Measurements from ENCODE around the gene PSMD9. TPM values are rescaled to one million over a fixed set of nuclear protein-coding genes. Genes with fewer than 3 reads are reported as not detected.

PSMD9 gene
- total RNA-seq, 1 experiment from 2014 or later: 62.7 TPM

GRCh38 chr12:121964813-121965643 is 76.4 kb downstream of the PSMD9 start:
- ChIA-PET CTCF (no interaction called here), POLR2A (interaction anchor here (0.6 kb wide), 1 partner anchor 32 kb away, joined by 3 read pairs; no protein-coding TSS in a partner anchor)
- no peak overlapping the region for H3K27ac ChIP-seq (ENCODE audit: low read length)
- BruUV-seq (replicated peaks): no TSS peak
- DNase-seq (ENCODE audit: low read depth, low spot score) (no peak), ATAC-seq (no peak)
- intact Hi-C loops (cut with micrococcal nuclease; ENCODE audit: unreplicated experiment) (no loop called here), in situ Hi-C loops (cut with HindIII; ENCODE audit: low pct_unique_long_range_greater_than_20kb, low sequenced_read_pairs) (loop anchor here (5.0 kb wide), 1 partner anchor 52 kb away; no protein-coding TSS in a partner anchor)
- H3K9me3 ChIP-seq (ENCODE audit: control insufficient read depth, insufficient read depth, low read depth, low read length): no peaks in the 10 kb centered on the region
- H3K4me3 ChIP-seq (ENCODE audit: low read depth in 2 of 2, low read length in 2 of 2): no peak overlapping the region
- no peaks in the 10 kb centered on the region for H3K36me3 ChIP-seq (ENCODE audit: control insufficient read depth, insufficient read depth, low read length)
- no peaks in the 10 kb centered on the region for H3K27me3 ChIP-seq (ENCODE audit: control insufficient read depth, insufficient read depth, low read length)
- TF ChIP-seq POLR2AphosphoS5 (IDR thresholded peaks at IDR 0.05; ENCODE audit: low read depth, low read length): no peak
- TF ChIP-seq, protein P1, sequence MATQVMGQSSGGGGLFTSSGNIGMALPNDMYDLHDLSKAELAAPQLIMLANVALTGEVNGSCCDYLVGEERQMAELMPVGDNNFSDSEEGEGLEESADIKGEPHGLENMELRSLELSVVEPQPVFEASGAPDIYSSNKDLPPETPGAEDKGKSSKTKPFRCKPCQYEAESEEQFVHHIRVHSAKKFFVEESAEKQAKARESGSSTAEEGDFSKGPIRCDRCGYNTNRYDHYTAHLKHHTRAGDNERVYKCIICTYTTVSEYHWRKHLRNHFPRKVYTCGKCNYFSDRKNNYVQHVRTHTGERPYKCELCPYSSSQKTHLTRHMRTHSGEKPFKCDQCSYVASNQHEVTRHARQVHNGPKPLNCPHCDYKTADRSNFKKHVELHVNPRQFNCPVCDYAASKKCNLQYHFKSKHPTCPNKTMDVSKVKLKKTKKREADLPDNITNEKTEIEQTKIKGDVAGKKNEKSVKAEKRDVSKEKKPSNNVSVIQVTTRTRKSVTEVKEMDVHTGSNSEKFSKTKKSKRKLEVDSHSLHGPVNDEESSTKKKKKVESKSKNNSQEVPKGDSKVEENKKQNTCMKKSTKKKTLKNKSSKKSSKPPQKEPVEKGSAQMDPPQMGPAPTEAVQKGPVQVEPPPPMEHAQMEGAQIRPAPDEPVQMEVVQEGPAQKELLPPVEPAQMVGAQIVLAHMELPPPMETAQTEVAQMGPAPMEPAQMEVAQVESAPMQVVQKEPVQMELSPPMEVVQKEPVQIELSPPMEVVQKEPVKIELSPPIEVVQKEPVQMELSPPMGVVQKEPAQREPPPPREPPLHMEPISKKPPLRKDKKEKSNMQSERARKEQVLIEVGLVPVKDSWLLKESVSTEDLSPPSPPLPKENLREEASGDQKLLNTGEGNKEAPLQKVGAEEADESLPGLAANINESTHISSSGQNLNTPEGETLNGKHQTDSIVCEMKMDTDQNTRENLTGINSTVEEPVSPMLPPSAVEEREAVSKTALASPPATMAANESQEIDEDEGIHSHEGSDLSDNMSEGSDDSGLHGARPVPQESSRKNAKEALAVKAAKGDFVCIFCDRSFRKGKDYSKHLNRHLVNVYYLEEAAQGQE (IDR thresholded peaks at IDR 0.05; ENCODE audit: insufficient read depth in 1 of 2, low read depth in 2 of 2, low read length in 1 of 2): no peak
- no peaks in the 10 kb centered on the region for H3K4me1 ChIP-seq (ENCODE audit: control insufficient read depth, insufficient read depth, low read length)

DNA sequence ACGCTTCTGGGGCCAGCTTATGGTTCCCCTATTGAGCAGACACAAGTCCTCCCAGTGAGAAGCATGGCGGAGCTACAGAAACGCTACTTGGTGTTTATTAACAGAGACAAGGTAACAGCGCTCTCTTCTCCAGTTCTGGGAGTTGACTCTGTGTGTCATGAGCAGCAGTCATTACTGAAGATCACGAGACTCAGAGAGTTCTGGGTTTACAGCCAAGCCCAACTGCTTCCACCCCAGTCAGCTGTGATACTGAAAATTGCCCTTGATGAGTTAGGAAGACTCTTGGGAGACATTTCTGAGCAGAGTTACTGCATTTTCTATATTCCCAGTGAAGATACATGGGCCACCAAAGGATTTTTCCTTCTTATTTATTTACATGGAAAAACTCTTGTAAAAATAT is 78.4 kb downstream of the PSMD9 start:
- no peak for DNase-seq (ENCODE audit: low read depth, low spot score)
- in situ Hi-C loops (cut with HindIII; ENCODE audit: low pct_unique_long_range_greater_than_20kb, low sequenced_read_pairs): loop anchor here (5.0 kb wide), 1 partner anchor 50 kb away; no protein-coding TSS in a partner anchor
- CTCF ChIA-PET: interaction anchor here (0.6 to 0.7 kb wide), 2 partner anchors 234 to 258 kb away, joined by 7 to 16 read pairs; no protein-coding TSS in a partner anchor
- H3K36me3 ChIP-seq (ENCODE audit: control insufficient read depth, insufficient read depth, low read length): no peaks in the 10 kb centered on the region
- H3K27ac ChIP-seq (ENCODE audit: low read length): no peak overlapping the region
- H3K27me3 ChIP-seq (ENCODE audit: control insufficient read depth, insufficient read depth, low read length): no peaks in the 10 kb centered on the region
- no peak for ATAC-seq
- intact Hi-C loops (cut with micrococcal nuclease; ENCODE audit: unreplicated experiment): no loop called here
- TF ChIP-seq POLR2AphosphoS5 (IDR thresholded peaks at IDR 0.05; ENCODE audit: low read depth, low read length) (no peak), SIN3A (IDR thresholded peaks at IDR 0.05; ENCODE audit: borderline replicate concordance, insufficient read depth, low read depth, low read length) (no peak), TCF7L2 (IDR thresholded peaks at IDR 0.05; ENCODE audit: low read depth, low read length) (no peak)
- TF ChIP-seq, protein P1 (IDR thresholded peaks at IDR 0.05; ENCODE audit: insufficient read depth in 1 of 2, low read depth in 2 of 2, low read length in 1 of 2): no peak
- TF ChIP-seq, protein P2, sequence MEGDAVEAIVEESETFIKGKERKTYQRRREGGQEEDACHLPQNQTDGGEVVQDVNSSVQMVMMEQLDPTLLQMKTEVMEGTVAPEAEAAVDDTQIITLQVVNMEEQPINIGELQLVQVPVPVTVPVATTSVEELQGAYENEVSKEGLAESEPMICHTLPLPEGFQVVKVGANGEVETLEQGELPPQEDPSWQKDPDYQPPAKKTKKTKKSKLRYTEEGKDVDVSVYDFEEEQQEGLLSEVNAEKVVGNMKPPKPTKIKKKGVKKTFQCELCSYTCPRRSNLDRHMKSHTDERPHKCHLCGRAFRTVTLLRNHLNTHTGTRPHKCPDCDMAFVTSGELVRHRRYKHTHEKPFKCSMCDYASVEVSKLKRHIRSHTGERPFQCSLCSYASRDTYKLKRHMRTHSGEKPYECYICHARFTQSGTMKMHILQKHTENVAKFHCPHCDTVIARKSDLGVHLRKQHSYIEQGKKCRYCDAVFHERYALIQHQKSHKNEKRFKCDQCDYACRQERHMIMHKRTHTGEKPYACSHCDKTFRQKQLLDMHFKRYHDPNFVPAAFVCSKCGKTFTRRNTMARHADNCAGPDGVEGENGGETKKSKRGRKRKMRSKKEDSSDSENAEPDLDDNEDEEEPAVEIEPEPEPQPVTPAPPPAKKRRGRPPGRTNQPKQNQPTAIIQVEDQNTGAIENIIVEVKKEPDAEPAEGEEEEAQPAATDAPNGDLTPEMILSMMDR (IDR thresholded peaks at IDR 0.05): no peak
- POLR2A ChIA-PET: no interaction called here
- H3K4me1 ChIP-seq (ENCODE audit: control insufficient read depth, insufficient read depth, low read length): no peaks in the 10 kb centered on the region
- no peak overlapping the region for H3K4me3 ChIP-seq (ENCODE audit: low read depth in 2 of 2, low read length in 2 of 2)
- H3K9me3 ChIP-seq (ENCODE audit: control insufficient read depth, insufficient read depth, low read depth, low read length): no peaks in the 10 kb centered on the region
- BruUV-seq (replicated peaks): no TSS peak

Other genes with a start within 250 kb of the PSMD9 start
- gene MORN3, start 219.1 kb upstream of the PSMD9 start, total RNA-seq (2021; ENCODE audit: unreplicated experiment): 0.72 TPM
- 22.3 TPM for gene TMEM120B, start 176.0 kb upstream of the PSMD9 start, total RNA-seq (2021; ENCODE audit: unreplicated experiment)
- gene RHOF, start 95.1 kb upstream of the PSMD9 start, total RNA-seq (2021; ENCODE audit: unreplicated experiment): 71.8 TPM
- 31.2 TPM for gene SETD1B, start 84.8 kb upstream of the PSMD9 start, total RNA-seq (2021; ENCODE audit: unreplicated experiment)
- gene HPD, start 29.9 kb upstream of the PSMD9 start, total RNA-seq (2021; ENCODE audit: unreplicated experiment): 0.51 TPM
- 4.2 TPM for gene CFAP251, start 29.8 kb downstream of the PSMD9 start, total RNA-seq (2021; ENCODE audit: unreplicated experiment)
- 14.5 TPM for gene BCL7A, start 133.1 kb downstream of the PSMD9 start, total RNA-seq (2021; ENCODE audit: unreplicated experiment)
- gene MLXIP, start 190.0 kb downstream of the PSMD9 start, total RNA-seq (2021; ENCODE audit: unreplicated experiment): 124 TPM

All from Panc1 (cell line).